ENCODE results near the gene APPBP2.

APPBP2 gene

GRCh38 chr17:60545465-60546191, 19.6 kb upstream of the APPBP2 start:
- no peak overlapping the region for H3K4me2 ChIP-seq (ENCODE audit: low read length)
- H3K27ac ChIP-seq (ENCODE audit: low read depth, low read length), result no peak overlapping the region
- H3K4me3 ChIP-seq (ENCODE audit: low read length), result no peak overlapping the region
- no peaks in the 10 kb centered on the region for H3K79me2 ChIP-seq (ENCODE audit: control insufficient read depth, low read length)
- H3K9me3 ChIP-seq (ENCODE audit: control insufficient read depth, insufficient read depth, low read length), result no peaks in the 10 kb centered on the region
- H4K20me1 ChIP-seq (ENCODE audit: control insufficient read depth, insufficient read depth, low read depth, low read length), result no peaks in the 10 kb centered on the region
- TF ChIP-seq EZH2phosphoT487 (IDR thresholded peaks at IDR 0.05; ENCODE audit: borderline replicate concordance, low read length) (no peak), CTCF (IDR thresholded peaks at IDR 0.05; ENCODE audit: low read depth, low read length, poor library complexity, severe bottlenecking) (no peak)
- H3K27me3 ChIP-seq (ENCODE audit: control insufficient read depth, low read length), result no peaks in the 10 kb centered on the region
- H3K4me1 ChIP-seq (ENCODE audit: control insufficient read depth, low read length), result no peaks in the 10 kb centered on the region
- H3K9me2 ChIP-seq (replicated peaks; ENCODE audit: control insufficient read depth, low read length), result no peaks in the 10 kb centered on the region
- no peaks in the 10 kb centered on the region for H3K36me3 ChIP-seq (ENCODE audit: control insufficient read depth, low read length)
- no peaks in the 10 kb centered on the region for H3F3A ChIP-seq (ENCODE audit: control insufficient read depth, insufficient read depth)

GRCh38 chr17:60542071-60542470, 16.0 kb upstream of the APPBP2 start:
- Histone ChIP-seq H3K9me2 (replicated peaks; ENCODE audit: control insufficient read depth, low read length) (no peaks in the 10 kb centered on the region), H3K9me3 (ENCODE audit: control insufficient read depth, insufficient read depth, low read length) (no peaks in the 10 kb centered on the region), H3K4me2 (ENCODE audit: low read length) (no peak overlapping the region), H4K20me1 (ENCODE audit: control insufficient read depth, insufficient read depth, low read depth, low read length) (no peaks in the 10 kb centered on the region), H3K36me3 (ENCODE audit: control insufficient read depth, low read length) (no peaks in the 10 kb centered on the region), H3F3A (ENCODE audit: control insufficient read depth, insufficient read depth) (no peaks in the 10 kb centered on the region), H3K27me3 (ENCODE audit: control insufficient read depth, low read length) (no peaks in the 10 kb centered on the region), H3K79me2 (ENCODE audit: control insufficient read depth, low read length) (no peaks in the 10 kb centered on the region), H3K4me1 (ENCODE audit: control insufficient read depth, low read length) (no peaks in the 10 kb centered on the region), H3K27ac (ENCODE audit: low read depth, low read length) (no peak overlapping the region), H3K4me3 (ENCODE audit: low read length) (no peak overlapping the region)
- no peak for TF ChIP-seq CTCF (IDR thresholded peaks at IDR 0.05; ENCODE audit: low read depth, low read length, poor library complexity, severe bottlenecking)
- no peak for TF ChIP-seq EZH2phosphoT487 (IDR thresholded peaks at IDR 0.05; ENCODE audit: borderline replicate concordance, low read length)

GRCh38 chr17:60540460-60540859, 14.4 kb upstream of the APPBP2 start:
- Histone ChIP-seq H3K4me1 (ENCODE audit: control insufficient read depth, low read length) (no peaks in the 10 kb centered on the region), H3K9me2 (replicated peaks; ENCODE audit: control insufficient read depth, low read length) (no peaks in the 10 kb centered on the region), H3F3A (ENCODE audit: control insufficient read depth, insufficient read depth) (no peaks in the 10 kb centered on the region), H3K27me3 (ENCODE audit: control insufficient read depth, low read length) (no peaks in the 10 kb centered on the region), H3K4me3 (ENCODE audit: low read length) (no peak overlapping the region), H3K36me3 (ENCODE audit: control insufficient read depth, low read length) (no peaks in the 10 kb centered on the region), H3K27ac (ENCODE audit: low read depth, low read length) (no peak overlapping the region), H4K20me1 (ENCODE audit: control insufficient read depth, insufficient read depth, low read depth, low read length) (no peaks in the 10 kb centered on the region), H3K4me2 (ENCODE audit: low read length) (no peak overlapping the region), H3K9me3 (ENCODE audit: control insufficient read depth, insufficient read depth, low read length) (no peaks in the 10 kb centered on the region), H3K79me2 (ENCODE audit: control insufficient read depth, low read length) (no peaks in the 10 kb centered on the region)
- TF ChIP-seq CTCF (IDR thresholded peaks at IDR 0.05; ENCODE audit: low read depth, low read length, poor library complexity, severe bottlenecking) (no peak), EZH2phosphoT487 (IDR thresholded peaks at IDR 0.05; ENCODE audit: borderline replicate concordance, low read length) (no peak)
